MM.1S (cell line): Measurements from ENCODE around the gene KBTBD4.

ENCODE experiments used
- CTCF ChIP-seq: fragments of 300-600 bp; sonication (generic); IDR thresholded peaks from 2 replicates; pipeline ENCODE4 v1.5.1; 2016; ENCODE audit warnings: antibody characterized with exemption, low read length, mixed read lengths
- EZH2 ChIP-seq: fragments of 300-600 bp; sonication (generic); optimal IDR thresholded peaks from 2 replicates; pipeline ENCODE3; 2017; ENCODE audit warnings: low read depth, mild to moderate bottlenecking, antibody characterized with exemption, low read length, mixed read lengths
- EZH2phosphoT487 ChIP-seq: fragments of 300-600 bp; sonication (generic); IDR thresholded peaks from 2 replicates; pipeline ENCODE4 v1.6.1; 2018; ENCODE audit warnings: antibody characterized with exemption, low read length

DNA sequence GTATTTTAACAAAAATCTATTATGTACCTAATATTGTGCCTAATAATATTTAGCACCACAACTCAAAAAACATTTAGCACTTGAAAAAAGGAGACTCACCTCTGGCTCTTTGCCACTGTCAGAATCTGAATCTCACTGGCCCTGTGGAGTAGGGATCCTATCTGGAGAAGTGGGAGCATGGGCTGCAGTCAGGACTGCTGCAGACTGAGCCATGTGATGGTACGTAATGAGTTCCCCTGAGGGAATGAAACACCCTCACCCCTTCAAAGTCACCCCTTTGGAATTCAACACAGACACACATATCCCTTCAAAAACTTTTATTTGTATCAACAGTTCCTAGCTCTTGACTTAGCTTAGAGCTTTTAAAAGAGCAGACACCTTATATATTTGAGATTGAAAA, 6.9 kb downstream of the KBTBD4 start:
- no peak for TF ChIP-seq CTCF
- TF ChIP-seq EZH2phosphoT487, result no peak
- TF ChIP-seq EZH2, result no peak
